IMR-90 (cell line): ENCODE results near the gene DNAH8. TPM values are rescaled to one million over a fixed set of nuclear protein-coding genes. Genes with fewer than 3 reads are reported as not detected.

ENCODE experiments used
- ATAC-seq: fragments of 200-7000 bp; cut with Tn5 transposase; 2 replicates; pipeline ENCODE4 v1.9.1; 2020; ENCODE audit warnings: low read depth, mild to moderate bottlenecking, moderate library complexity
- BruUV-seq: library from RNA; stranded (reverse); fragments of 400-500 nt; replicated peaks from 2 replicates; lab custom pipeline; 2021; lab: Mats Ljungman, UMichigan
- CTCF ChIA-PET: fragments of 300-600 bp; formaldehyde crosslinking; extraction: SDS; loops from one replicate; lab custom pipeline; 2021; ENCODE audit warnings: antibody characterized with exemption; lab: Yijun Ruan, JAX
- POLR2A ChIA-PET: fragments of 300-600 bp; sonication (Branson Sonifier 250); formaldehyde crosslinking; loops from one replicate; lab custom pipeline; 2022; ENCODE audit warnings: antibody characterized with exemption; ENCODE audit not compliant: unreplicated experiment; lab: Charles Lee
- DNase-seq: peaks from one replicate; pipeline ENCODE4 v3.0.0; 2013
- H2AFZ ChIP-seq: replicated peaks from 2 replicates; pipeline ENCODE3; 2013; ENCODE audit warnings: low read length, mild to moderate bottlenecking; ENCODE audit not compliant: poor library complexity
- H2AK5ac ChIP-seq: 2 replicates; pipeline ENCODE4 v1.6.1; 2013; ENCODE audit warnings: low read depth, low read length, inconsistent platforms
- H2AK9ac ChIP-seq: replicated peaks from 2 replicates; pipeline ENCODE3; 2013; ENCODE audit warnings: mild to moderate bottlenecking, low read depth, low read length, moderate library complexity; ENCODE audit not compliant: poor library complexity
- H2BK120ac ChIP-seq: 2 replicates; pipeline ENCODE4 v1.6.1; 2013; ENCODE audit warnings: low read depth, low read length, inconsistent platforms
- H2BK15ac ChIP-seq: 3 replicates; pipeline ENCODE4 v1.6.1; 2013; ENCODE audit warnings: low read depth, low read length, inconsistent platforms
- H2BK20ac ChIP-seq: 2 replicates; pipeline ENCODE4 v1.6.1; 2013; ENCODE audit warnings: low read depth, mild to moderate bottlenecking, inconsistent platforms, low read length, moderate library complexity
- H2BK5ac ChIP-seq: 2 replicates; pipeline ENCODE4 v1.6.1; 2013; ENCODE audit warnings: mild to moderate bottlenecking, low read depth, low read length, inconsistent platforms; ENCODE audit not compliant: poor library complexity, severe bottlenecking
- H3K14ac ChIP-seq: replicated peaks from 2 replicates; pipeline ENCODE4 v1.6.1; 2013; ENCODE audit warnings: low read depth, low read length, inconsistent platforms
- H3K18ac ChIP-seq: 2 replicates; pipeline ENCODE4 v1.6.1; 2013; ENCODE audit warnings: low read depth, low read length, control low read depth
- H3K23ac ChIP-seq: 2 replicates; pipeline ENCODE4 v1.6.1; 2013; ENCODE audit warnings: low read depth, low read length, inconsistent platforms
- H3K27ac ChIP-seq: 2 replicates; pipeline ENCODE4 v1.5.1; 2013; ENCODE audit warnings: mild to moderate bottlenecking, control low read depth, low read length; ENCODE audit not compliant: insufficient read depth
- H3K27me3 ChIP-seq: 2 replicates; pipeline ENCODE4 v1.6.1; 2013; ENCODE audit warnings: low read length; ENCODE audit not compliant: control insufficient read depth, insufficient read depth
- H3K36me3 ChIP-seq: 2 replicates; pipeline ENCODE4 v1.6.1; 2013; ENCODE audit warnings: low read length, mixed read lengths; ENCODE audit not compliant: control insufficient read depth, insufficient read depth
- H3K4ac ChIP-seq: 2 replicates; pipeline ENCODE4 v1.6.1; 2013; ENCODE audit warnings: low read depth, low read length, inconsistent platforms
- H3K4me1 ChIP-seq: 2 replicates; pipeline ENCODE4 v1.6.1; 2013; ENCODE audit warnings: low read length, mixed read lengths; ENCODE audit not compliant: control insufficient read depth, insufficient read depth
- H3K4me2 ChIP-seq: 2 replicates; pipeline ENCODE4 v1.6.1; 2013; ENCODE audit warnings: low read depth, mild to moderate bottlenecking, control low read depth, low read length, moderate library complexity
- H3K4me3 ChIP-seq: 2 replicates; pipeline ENCODE4 v1.5.1; 2013; ENCODE audit warnings: low read depth, mild to moderate bottlenecking, control low read depth, low read length, moderate library complexity; ENCODE audit not compliant: insufficient read depth
- H3K56ac ChIP-seq: 2 replicates; pipeline ENCODE4 v1.6.1; 2013; ENCODE audit warnings: low read length, inconsistent platforms; ENCODE audit not compliant: insufficient read depth; ENCODE audit errors: extremely low read depth
- H3K79me1 ChIP-seq, 2 experiments: 2 replicates each; pipeline ENCODE4 v1.6.1; 2013; ENCODE audit warnings: low read length in 2 of 2, inconsistent platforms in 1 of 2, low read depth in 1 of 2
- H3K9ac ChIP-seq: 2 replicates; pipeline ENCODE4 v1.6.1; 2013; ENCODE audit warnings: low read depth, low read length, control low read depth
- H3K9me1 ChIP-seq: 2 replicates; pipeline ENCODE4 v1.6.1; 2013; ENCODE audit warnings: low read length, inconsistent platforms; ENCODE audit not compliant: insufficient read depth
- H3K9me3 ChIP-seq: 2 replicates; pipeline ENCODE4 v1.6.1; 2013; ENCODE audit warnings: low read length; ENCODE audit not compliant: control insufficient read depth, insufficient read depth
- H4K20me1 ChIP-seq: 2 replicates; pipeline ENCODE4 v1.6.1; 2013; ENCODE audit warnings: low read length, inconsistent platforms; ENCODE audit not compliant: insufficient read depth
- H4K5ac ChIP-seq: 2 replicates; pipeline ENCODE4 v1.6.1; 2013; ENCODE audit warnings: mild to moderate bottlenecking, low read depth, low read length, control low read depth
- H4K8ac ChIP-seq, 2 experiments: 2 replicates each; pipeline ENCODE4 v1.6.1; 2013; ENCODE audit warnings: low read depth in 2 of 2, low read length in 2 of 2, control low read depth in 1 of 2, inconsistent platforms in 1 of 2
- H4K91ac ChIP-seq: 2 replicates; pipeline ENCODE4 v1.6.1; 2013; ENCODE audit warnings: low read depth, low read length, inconsistent platforms; ENCODE audit not compliant: insufficient read depth
- BHLHE40 ChIP-seq: fragments of 150-350 bp; IDR thresholded peaks from 2 replicates; pipeline ENCODE4 v1.6.1; 2016; ENCODE audit warnings: mild to moderate bottlenecking, low read depth, low read length
- CEBPB ChIP-seq: IDR thresholded peaks from 2 replicates; pipeline ENCODE4 v1.6.1; 2012; ENCODE audit warnings: low read depth, low read length, improper control_type of control experiment
- CHD1 ChIP-seq: IDR thresholded peaks from 2 replicates; pipeline ENCODE4 v1.6.1; 2012; ENCODE audit warnings: low read depth, low read length, improper control_type of control experiment
- FOS ChIP-seq: fragments of 150-350 bp; IDR thresholded peaks from 2 replicates; pipeline ENCODE4 v1.6.1; 2016; ENCODE audit warnings: low read depth, low read length
- MAFK ChIP-seq: IDR thresholded peaks from 2 replicates; pipeline ENCODE4 v1.6.1; 2012; ENCODE audit warnings: low read depth, low read length, improper control_type of control experiment
- MAZ ChIP-seq: IDR thresholded peaks from 2 replicates; pipeline ENCODE4 v1.6.1; 2012; ENCODE audit warnings: low read depth, mild to moderate bottlenecking, low read length, improper control_type of control experiment, moderate library complexity, borderline replicate concordance
- MXI1 ChIP-seq: IDR thresholded peaks from 2 replicates; pipeline ENCODE4 v1.6.1; 2012; ENCODE audit warnings: low read depth, mild to moderate bottlenecking, low read length, moderate library complexity, borderline replicate concordance
- NFE2L2 ChIP-seq: fragments of 150-350 bp; IDR thresholded peaks from 2 replicates; pipeline ENCODE4 v1.6.1; 2016; ENCODE audit warnings: low read depth, mild to moderate bottlenecking, low read length
- POLR2A ChIP-seq: IDR thresholded peaks from 2 replicates; pipeline ENCODE4 v1.6.1; 2012; ENCODE audit warnings: mild to moderate bottlenecking, low read depth, low read length
- RAD21 ChIP-seq: IDR thresholded peaks from 2 replicates; pipeline ENCODE4 v1.6.1; 2012; ENCODE audit warnings: low read length, improper control_type of control experiment
- RCOR1 ChIP-seq: IDR thresholded peaks from 2 replicates; pipeline ENCODE4 v1.6.1; 2012; ENCODE audit warnings: mild to moderate bottlenecking, low read length, improper control_type of control experiment; ENCODE audit not compliant: insufficient replicate concordance
- RFX5 ChIP-seq: IDR thresholded peaks from 2 replicates; pipeline ENCODE4 v1.8.0; 2012; ENCODE audit warnings: low read depth, mild to moderate bottlenecking, low read length, moderate library complexity
- SMC3 ChIP-seq: fragments of 150-350 bp; IDR thresholded peaks from 2 replicates; pipeline ENCODE4 v1.6.1; 2016; ENCODE audit warnings: low read depth, mild to moderate bottlenecking, antibody characterized with exemption, low read length, moderate library complexity
- WGBS, 2 experiments: methylation state at CpG; one replicate each; pipeline versions ENCODE4 v1.1.5 to v1.1.7; 2013; ENCODE audit warnings: missing lambda C conversion rate in 2 of 2; ENCODE audit not compliant: insufficient read length in 1 of 2; ENCODE audit errors: extremely low coverage in 2 of 2; 5-methylcytosine and 5-hydroxymethylcytosine counted together
- dilution Hi-C: fragments of 300-500 bp; cut with HindIII; formaldehyde crosslinking; loops from one replicate; pipeline ENCODE4 v1.14.3; 2018; ENCODE audit warnings: low sequenced_read_pairs; ENCODE audit not compliant: unreplicated experiment
- in situ Hi-C: fragments of 300-500 bp; cut with MboI; formaldehyde crosslinking; loops from 3 replicates; pipeline ENCODE4 v1.14.3; 2019; ENCODE audit warnings: low sequenced_read_pairs, inconsistent platforms, mixed read lengths
- intact Hi-C: fragments of 100-400 bp; cut with micrococcal nuclease; formaldehyde crosslinking; loops from 2 replicates; pipeline ENCODE4 v1.10.0; 2022
- polyA plus RNA-seq, 3 experiments: library from polyadenylated mRNA; depleted of rRNA; stranded (reverse); fragments of >200 nt; gene quantifications; 2 replicates each; pipeline ENCODE4 v1.2.3, GENCODE V29; 2012; ENCODE audit warnings: low replicate concordance in 1 of 3
- total RNA-seq: library from RNA; depleted of rRNA; stranded (reverse); fragments of >200 nt; gene quantifications from 2 replicates; pipeline ENCODE4 v1.2.3, GENCODE V29; 2012
- TF ChIP-seq, protein P1 (sequence below): conservative IDR thresholded peaks from 2 replicates; pipeline ENCODE4 v1.5.1; 2012; ENCODE audit warnings: mild to moderate bottlenecking, low read depth, low read length, improper control_type of control experiment
- TF ChIP-seq, protein P2 (sequence below): fragments of 150-350 bp; IDR thresholded peaks from 2 replicates; pipeline ENCODE4 v1.6.1; 2017; ENCODE audit warnings: mild to moderate bottlenecking, antibody characterized with exemption, low read length, low read depth
- TF ChIP-seq, protein P3 (sequence below): fragments of 150-350 bp; IDR thresholded peaks from 2 replicates; pipeline ENCODE4 v1.6.1; 2016; ENCODE audit warnings: low read depth, mild to moderate bottlenecking, low read length, moderate library complexity, borderline replicate concordance

Gene DNAH8
- total and polyA plus RNA-seq, 2 of the 4 experiments (the other 2 are of a cell fraction), result not detected

DNA sequence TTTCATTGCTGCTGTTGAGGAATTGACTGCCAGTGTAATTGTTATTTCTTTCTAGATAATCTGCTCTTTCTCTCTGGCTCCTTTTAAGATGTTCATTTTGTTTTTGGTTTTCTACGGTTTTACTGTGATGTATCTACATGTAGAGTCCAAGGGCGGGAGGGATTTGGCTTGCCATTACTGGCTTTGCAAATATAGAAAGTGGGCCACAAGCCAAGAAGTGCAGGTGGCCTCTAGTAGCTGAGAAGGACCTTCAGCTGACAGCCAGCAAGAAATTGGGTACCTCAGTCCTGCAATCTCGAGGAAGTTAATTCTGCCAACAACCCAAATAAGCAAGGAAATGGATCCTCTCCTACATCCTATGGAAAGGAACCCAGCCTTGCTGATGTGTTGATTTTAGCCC is 290.7 kb downstream of the DNAH8 start:
- Histone ChIP-seq H3K9me3 (no peaks in the 10 kb centered on the region), H3K36me3 (no peaks in the 10 kb centered on the region), H2AK9ac (no peak overlapping the region), H2BK120ac (no peak overlapping the region), H3K27me3 (no peaks in the 10 kb centered on the region), H4K91ac (no peak overlapping the region), H4K5ac (no peak overlapping the region), H3K9me1 (no peaks in the 10 kb centered on the region), H3K56ac (no peak overlapping the region), H2BK20ac (no peak overlapping the region), H3K23ac (no peak overlapping the region), H2BK15ac (no peak overlapping the region), H3K18ac (no peak overlapping the region), H4K8ac (no peak overlapping the region), H3K9ac (no peak overlapping the region), H3K14ac (no peak overlapping the region), H2AK5ac (no peak overlapping the region), H3K79me1 (no peaks in the 10 kb centered on the region), H3K4ac (no peak overlapping the region), H2BK5ac (no peak overlapping the region), H2AFZ (no peak overlapping the region), H3K27ac (no peak overlapping the region), H4K20me1 (no peaks in the 10 kb centered on the region), H3K4me2 (no peak overlapping the region), H3K4me3 (no peak overlapping the region), H3K4me1 (no peaks in the 10 kb centered on the region)
- ATAC-seq, result no peak
- ChIA-PET CTCF (no interaction called here), POLR2A (no interaction called here)
- intact Hi-C loops (no loop called here), dilution Hi-C loops (no loop called here), in situ Hi-C loops (no loop called here)
- TF ChIP-seq CHD1, result no peak
- TF ChIP-seq RFX5, result no peak
- TF ChIP-seq, protein P1, sequence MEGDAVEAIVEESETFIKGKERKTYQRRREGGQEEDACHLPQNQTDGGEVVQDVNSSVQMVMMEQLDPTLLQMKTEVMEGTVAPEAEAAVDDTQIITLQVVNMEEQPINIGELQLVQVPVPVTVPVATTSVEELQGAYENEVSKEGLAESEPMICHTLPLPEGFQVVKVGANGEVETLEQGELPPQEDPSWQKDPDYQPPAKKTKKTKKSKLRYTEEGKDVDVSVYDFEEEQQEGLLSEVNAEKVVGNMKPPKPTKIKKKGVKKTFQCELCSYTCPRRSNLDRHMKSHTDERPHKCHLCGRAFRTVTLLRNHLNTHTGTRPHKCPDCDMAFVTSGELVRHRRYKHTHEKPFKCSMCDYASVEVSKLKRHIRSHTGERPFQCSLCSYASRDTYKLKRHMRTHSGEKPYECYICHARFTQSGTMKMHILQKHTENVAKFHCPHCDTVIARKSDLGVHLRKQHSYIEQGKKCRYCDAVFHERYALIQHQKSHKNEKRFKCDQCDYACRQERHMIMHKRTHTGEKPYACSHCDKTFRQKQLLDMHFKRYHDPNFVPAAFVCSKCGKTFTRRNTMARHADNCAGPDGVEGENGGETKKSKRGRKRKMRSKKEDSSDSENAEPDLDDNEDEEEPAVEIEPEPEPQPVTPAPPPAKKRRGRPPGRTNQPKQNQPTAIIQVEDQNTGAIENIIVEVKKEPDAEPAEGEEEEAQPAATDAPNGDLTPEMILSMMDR, result no peak
- TF ChIP-seq, protein P2, sequence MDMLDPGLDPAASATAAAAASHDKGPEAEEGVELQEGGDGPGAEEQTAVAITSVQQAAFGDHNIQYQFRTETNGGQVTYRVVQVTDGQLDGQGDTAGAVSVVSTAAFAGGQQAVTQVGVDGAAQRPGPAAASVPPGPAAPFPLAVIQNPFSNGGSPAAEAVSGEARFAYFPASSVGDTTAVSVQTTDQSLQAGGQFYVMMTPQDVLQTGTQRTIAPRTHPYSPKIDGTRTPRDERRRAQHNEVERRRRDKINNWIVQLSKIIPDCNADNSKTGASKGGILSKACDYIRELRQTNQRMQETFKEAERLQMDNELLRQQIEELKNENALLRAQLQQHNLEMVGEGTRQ, result no peak
- no peak for TF ChIP-seq RAD21
- no peak for TF ChIP-seq SMC3
- TF ChIP-seq, protein P3, sequence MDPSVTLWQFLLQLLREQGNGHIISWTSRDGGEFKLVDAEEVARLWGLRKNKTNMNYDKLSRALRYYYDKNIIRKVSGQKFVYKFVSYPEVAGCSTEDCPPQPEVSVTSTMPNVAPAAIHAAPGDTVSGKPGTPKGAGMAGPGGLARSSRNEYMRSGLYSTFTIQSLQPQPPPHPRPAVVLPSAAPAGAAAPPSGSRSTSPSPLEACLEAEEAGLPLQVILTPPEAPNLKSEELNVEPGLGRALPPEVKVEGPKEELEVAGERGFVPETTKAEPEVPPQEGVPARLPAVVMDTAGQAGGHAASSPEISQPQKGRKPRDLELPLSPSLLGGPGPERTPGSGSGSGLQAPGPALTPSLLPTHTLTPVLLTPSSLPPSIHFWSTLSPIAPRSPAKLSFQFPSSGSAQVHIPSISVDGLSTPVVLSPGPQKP, result no peak
- no peak for TF ChIP-seq MXI1
- TF ChIP-seq CEBPB, result no peak
- TF ChIP-seq MAZ, result no peak
- TF ChIP-seq BHLHE40, result no peak
- no peak for TF ChIP-seq POLR2A
- no peak for TF ChIP-seq MAFK
- no peak for TF ChIP-seq FOS
- no peak for TF ChIP-seq NFE2L2
- TF ChIP-seq RCOR1, result no peak
- no CpG with 5 or more reads among the region's 3 CpGs for WGBS, 2 experiments
- no TSS peak for BruUV-seq
- DNase-seq, result no peak
